Breast epithelium (tissue), 3 donors: ENCODE data around the gene TSPO.

ENCODE experiments used
- CTCF ChIP-seq, 3 donors: fragments of 450-650 bp; IDR thresholded peaks; one replicate each; pipeline ENCODE4 v1.5.1; 2016 to 2017; ENCODE audit warnings: antibody characterized with exemption in 3 of 3, mild to moderate bottlenecking in 3 of 3, moderate library complexity in 3 of 3
- POLR2A ChIP-seq: fragments of 450-650 bp; IDR thresholded peaks from one replicate; pipeline ENCODE4 v1.6.1; 2016; ENCODE audit warnings: antibody characterized with exemption, mild to moderate bottlenecking, moderate library complexity
- POLR2AphosphoS5 ChIP-seq, 3 donors: sonication (generic); formaldehyde crosslinking; IDR thresholded peaks; one replicate each; pipeline ENCODE4 v1.6.1; 2017; ENCODE audit warnings: antibody characterized with exemption in 3 of 3

GRCh38 chr22:43206509-43207161, 55.3 kb downstream of the TSPO start:
- TF ChIP-seq CTCF (IDR thresholded peaks at IDR 0.05) (no peak), POLR2AphosphoS5 (IDR thresholded peaks at IDR 0.05) (no peak), POLR2A (no peak)
